ENCODE results near the gene PLA2G7. TPM values are rescaled to one million over a fixed set of nuclear protein-coding genes. Genes with fewer than 3 reads are reported as not detected.

The PLA2G7 gene
- total RNA-seq, 1 donor from 2014 or later = 0.21 TPM

DNA sequence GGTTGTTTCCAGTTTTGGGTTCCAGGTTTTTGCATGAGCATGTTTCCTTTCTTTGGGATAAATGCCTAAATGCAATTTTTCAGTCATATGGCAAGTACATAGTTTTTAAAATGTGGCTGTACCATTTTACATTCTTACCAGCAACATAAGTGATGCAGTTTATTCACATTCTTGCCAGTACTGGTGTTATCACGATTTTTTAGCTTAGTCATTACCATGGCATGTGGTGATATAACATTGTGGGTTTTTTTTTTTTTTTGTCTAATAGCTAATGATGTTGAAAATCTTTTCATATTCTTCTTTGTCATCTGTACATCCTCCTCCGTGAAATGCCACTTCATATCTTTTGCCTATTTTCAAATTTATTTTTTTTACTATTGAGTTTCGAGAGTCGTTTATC is 50.4 kb downstream of the PLA2G7 start:
- DNase-seq (ENCODE audit: low spot score) = no peak
- TF ChIP-seq, protein P1, sequence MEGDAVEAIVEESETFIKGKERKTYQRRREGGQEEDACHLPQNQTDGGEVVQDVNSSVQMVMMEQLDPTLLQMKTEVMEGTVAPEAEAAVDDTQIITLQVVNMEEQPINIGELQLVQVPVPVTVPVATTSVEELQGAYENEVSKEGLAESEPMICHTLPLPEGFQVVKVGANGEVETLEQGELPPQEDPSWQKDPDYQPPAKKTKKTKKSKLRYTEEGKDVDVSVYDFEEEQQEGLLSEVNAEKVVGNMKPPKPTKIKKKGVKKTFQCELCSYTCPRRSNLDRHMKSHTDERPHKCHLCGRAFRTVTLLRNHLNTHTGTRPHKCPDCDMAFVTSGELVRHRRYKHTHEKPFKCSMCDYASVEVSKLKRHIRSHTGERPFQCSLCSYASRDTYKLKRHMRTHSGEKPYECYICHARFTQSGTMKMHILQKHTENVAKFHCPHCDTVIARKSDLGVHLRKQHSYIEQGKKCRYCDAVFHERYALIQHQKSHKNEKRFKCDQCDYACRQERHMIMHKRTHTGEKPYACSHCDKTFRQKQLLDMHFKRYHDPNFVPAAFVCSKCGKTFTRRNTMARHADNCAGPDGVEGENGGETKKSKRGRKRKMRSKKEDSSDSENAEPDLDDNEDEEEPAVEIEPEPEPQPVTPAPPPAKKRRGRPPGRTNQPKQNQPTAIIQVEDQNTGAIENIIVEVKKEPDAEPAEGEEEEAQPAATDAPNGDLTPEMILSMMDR (IDR thresholded peaks at IDR 0.05; ENCODE audit: unreplicated experiment) = no peak
- no peak overlapping the region for H3K27ac Mint-ChIP-seq (ENCODE audit: unreplicated experiment)
- H3K9me3 Mint-ChIP-seq (ENCODE audit: unreplicated experiment) = no peaks in the 10 kb centered on the region
- no peak overlapping the region for H3K4me3 Mint-ChIP-seq (ENCODE audit: unreplicated experiment)
- no peaks in the 10 kb centered on the region for H3K36me3 Mint-ChIP-seq (ENCODE audit: low read depth, unreplicated experiment)
- H3K4me1 Mint-ChIP-seq (ENCODE audit: unreplicated experiment) = no peaks in the 10 kb centered on the region
- H3K27me3 Mint-ChIP-seq (ENCODE audit: unreplicated experiment) = peaks cover 6% of the 10 kb centered on the region

DNA sequence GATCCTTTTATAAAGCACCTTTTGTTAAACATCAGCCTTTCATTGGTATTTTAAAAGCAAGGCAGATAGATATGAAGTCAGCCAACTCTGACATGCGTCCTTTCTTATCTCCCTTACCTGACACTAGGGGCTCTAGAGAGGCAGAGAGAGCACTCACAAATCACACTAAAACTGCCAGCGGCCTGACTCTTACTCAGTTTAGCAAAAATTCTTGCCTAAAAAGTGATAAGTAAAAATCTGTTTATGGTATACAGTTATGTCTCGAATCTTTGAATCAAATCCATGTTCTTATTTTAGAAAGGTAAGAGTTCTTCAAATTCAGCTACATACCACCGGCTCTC is 57.9 kb downstream of the PLA2G7 start:
- no peaks in the 10 kb centered on the region for H3K9me3 Mint-ChIP-seq (ENCODE audit: unreplicated experiment)
- H3K36me3 Mint-ChIP-seq (ENCODE audit: low read depth, unreplicated experiment) = no peaks in the 10 kb centered on the region
- no peak overlapping the region for H3K27ac Mint-ChIP-seq (ENCODE audit: unreplicated experiment)
- H3K4me3 Mint-ChIP-seq (ENCODE audit: unreplicated experiment) = no peak overlapping the region
- DNase-seq (ENCODE audit: low spot score) = no peak
- TF ChIP-seq, protein P1 (IDR thresholded peaks at IDR 0.05; ENCODE audit: unreplicated experiment) = no peak
- no peaks in the 10 kb centered on the region for H3K4me1 Mint-ChIP-seq (ENCODE audit: unreplicated experiment)
- H3K27me3 Mint-ChIP-seq (ENCODE audit: unreplicated experiment) = peaks cover 2% of the 10 kb centered on the region

DNA sequence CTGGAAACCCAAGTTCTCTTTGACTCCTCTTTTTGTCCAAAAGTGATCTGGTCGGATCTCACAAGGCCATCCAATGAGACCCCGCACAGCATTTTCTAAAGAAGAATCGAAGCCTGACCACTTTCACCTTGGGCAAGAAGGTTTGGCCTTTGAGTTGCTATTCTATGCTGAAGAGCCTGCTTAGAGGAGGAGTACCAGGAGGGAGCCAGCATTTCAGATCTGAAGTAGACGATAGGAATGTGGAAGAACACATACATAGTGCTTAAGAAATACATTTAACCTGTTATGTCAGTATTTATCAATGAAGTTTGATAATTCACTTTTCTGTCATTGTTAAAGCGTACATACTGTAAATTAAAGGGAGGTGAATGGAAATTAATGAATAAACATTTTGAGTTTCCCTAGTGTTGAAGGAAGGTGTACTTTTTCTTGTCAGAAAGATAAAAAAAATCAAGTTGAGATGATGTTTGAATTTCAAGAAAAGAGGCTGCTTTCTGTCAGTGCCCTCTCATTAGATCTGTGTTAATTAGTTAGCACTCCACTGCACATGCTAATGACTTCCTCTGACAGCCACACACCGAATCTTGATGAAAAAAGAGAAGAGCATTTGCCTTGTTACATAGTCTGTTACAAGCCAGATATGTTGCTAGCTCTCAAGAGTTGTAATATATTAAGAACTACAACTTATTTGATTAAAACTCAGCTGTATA is 58.4 kb downstream of the PLA2G7 start:
- Mint-ChIP-seq H3K27me3 (ENCODE audit: unreplicated experiment) (peaks cover 2% of the 10 kb centered on the region), H3K4me3 (ENCODE audit: unreplicated experiment) (no peak overlapping the region), H3K4me1 (ENCODE audit: unreplicated experiment) (no peaks in the 10 kb centered on the region), H3K27ac (ENCODE audit: unreplicated experiment) (no peak overlapping the region), H3K36me3 (ENCODE audit: low read depth, unreplicated experiment) (no peaks in the 10 kb centered on the region), H3K9me3 (ENCODE audit: unreplicated experiment) (no peaks in the 10 kb centered on the region)
- DNase-seq (ENCODE audit: low spot score) = no peak
- TF ChIP-seq, protein P1 (IDR thresholded peaks at IDR 0.05; ENCODE audit: unreplicated experiment) = no peak

DNA sequence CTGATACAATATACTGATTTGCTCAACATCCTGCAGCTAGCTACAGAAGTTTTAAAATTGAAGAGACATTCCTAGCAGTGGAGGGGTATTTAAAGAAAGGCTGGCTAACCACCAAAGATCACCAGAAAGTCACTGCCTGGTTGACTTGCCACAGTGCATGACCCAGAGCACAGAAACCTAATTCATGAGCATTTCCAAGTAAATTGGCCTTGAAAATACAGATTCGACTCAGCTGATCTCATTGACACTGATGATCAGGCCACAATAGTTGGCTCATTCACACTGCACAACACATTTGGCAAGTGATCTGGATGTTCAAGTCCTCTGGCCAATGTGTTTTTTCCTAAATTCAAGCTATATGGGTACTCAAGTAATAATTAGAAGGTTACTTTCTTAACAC is 60.8 kb downstream of the PLA2G7 start:
- Mint-ChIP-seq H3K4me3 (ENCODE audit: unreplicated experiment) (no peak overlapping the region), H3K9me3 (ENCODE audit: unreplicated experiment) (no peaks in the 10 kb centered on the region), H3K27ac (ENCODE audit: unreplicated experiment) (no peak overlapping the region), H3K4me1 (ENCODE audit: unreplicated experiment) (no peaks in the 10 kb centered on the region), H3K27me3 (ENCODE audit: unreplicated experiment) (no peaks in the 10 kb centered on the region), H3K36me3 (ENCODE audit: low read depth, unreplicated experiment) (no peaks in the 10 kb centered on the region)
- TF ChIP-seq, protein P1 (IDR thresholded peaks at IDR 0.05; ENCODE audit: unreplicated experiment) = no peak
- no peak for DNase-seq (ENCODE audit: low spot score)

DNA sequence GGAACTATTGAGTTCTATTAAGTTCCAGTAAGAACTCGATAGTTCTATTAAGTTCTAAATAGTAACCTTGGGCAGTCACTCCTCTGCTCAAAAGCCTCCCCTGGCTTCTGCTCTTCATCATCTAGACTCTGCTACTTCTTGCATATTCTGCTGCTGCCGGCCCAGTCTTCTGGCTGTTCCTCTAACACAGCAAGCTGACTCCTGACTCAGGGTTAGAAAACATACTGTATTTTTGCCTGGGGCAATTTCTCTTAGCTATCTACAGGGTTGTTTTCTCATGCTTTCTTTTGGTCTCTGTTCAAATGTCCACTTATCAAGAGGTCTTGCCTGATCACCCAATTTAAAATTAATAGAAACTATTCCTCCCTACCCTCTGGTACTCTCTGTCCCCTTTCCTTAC is 67.8 kb downstream of the PLA2G7 start:
- TF ChIP-seq, protein P1 (IDR thresholded peaks at IDR 0.05; ENCODE audit: unreplicated experiment) = no peak
- H3K4me3 Mint-ChIP-seq (ENCODE audit: unreplicated experiment) = no peak overlapping the region
- no peak for DNase-seq (ENCODE audit: low spot score)
- H3K9me3 Mint-ChIP-seq (ENCODE audit: unreplicated experiment) = no peaks in the 10 kb centered on the region
- H3K36me3 Mint-ChIP-seq (ENCODE audit: low read depth, unreplicated experiment) = no peaks in the 10 kb centered on the region
- no peaks in the 10 kb centered on the region for H3K27me3 Mint-ChIP-seq (ENCODE audit: unreplicated experiment)
- no peak overlapping the region for H3K27ac Mint-ChIP-seq (ENCODE audit: unreplicated experiment)
- peaks cover 3% of the 10 kb centered on the region for H3K4me1 Mint-ChIP-seq (ENCODE audit: unreplicated experiment)

All from endothelial cell (in vitro differentiated cells).